Hypothalamus (tissue), 51 donors: ENCODE measurements around the gene ACYP1.
"Not testable (repeated sequence)": the region's sequence is repeated elsewhere in the genome, so short reads cannot be mapped to it uniquely, and the experiment has no call there.

Experiments
- DNase-seq, 51 donors: peaks; one replicate each; lab custom pipeline; 2025; lab: John Stamatoyannopoulos, UW

ACYP1 gene

DNA sequence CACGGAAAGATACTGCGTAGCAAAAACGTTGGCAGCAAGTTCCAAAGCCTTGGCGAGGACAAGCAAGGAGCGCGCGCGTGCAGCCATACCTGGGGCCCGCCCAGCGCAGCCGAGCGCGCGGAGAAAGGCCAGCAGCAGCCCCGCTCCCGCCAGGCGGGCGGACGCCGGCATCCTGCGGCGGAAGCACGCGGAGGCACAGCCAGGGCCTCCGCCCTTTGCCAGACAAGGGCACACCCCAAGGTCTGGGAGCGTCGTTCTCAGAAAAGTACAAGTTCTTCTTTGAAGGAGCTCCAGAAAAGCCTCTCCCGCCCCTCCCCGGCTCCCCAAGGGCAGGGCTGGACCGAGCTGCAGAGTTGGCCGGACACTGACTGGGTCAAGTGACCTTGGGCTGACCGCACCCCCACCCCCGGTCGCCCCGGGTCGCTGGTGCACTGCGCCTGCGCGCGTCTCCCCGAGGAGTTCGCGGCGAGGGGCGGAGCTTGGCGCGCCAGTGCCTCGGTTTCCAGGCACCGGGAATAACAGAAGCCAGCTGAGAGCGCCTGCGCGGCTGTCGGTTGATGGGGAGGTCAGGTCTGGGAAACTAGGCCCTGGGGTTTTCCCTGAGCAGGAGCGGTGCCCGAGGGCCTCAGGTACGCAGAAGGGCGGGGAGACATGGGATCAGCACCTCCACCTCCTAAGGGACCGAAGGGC lies 5.4 kb upstream of the ACYP1 start, which contains the start of gene ZC2HC1C:
ZC2HC1C (plus strand) TSS at position 521 of the 690 bp plus-strand sequence. CDS start 933 bp downstream, outside the sequence.
- DNase-seq = peak; percentile 71 to 98 (median 93)

DNA sequence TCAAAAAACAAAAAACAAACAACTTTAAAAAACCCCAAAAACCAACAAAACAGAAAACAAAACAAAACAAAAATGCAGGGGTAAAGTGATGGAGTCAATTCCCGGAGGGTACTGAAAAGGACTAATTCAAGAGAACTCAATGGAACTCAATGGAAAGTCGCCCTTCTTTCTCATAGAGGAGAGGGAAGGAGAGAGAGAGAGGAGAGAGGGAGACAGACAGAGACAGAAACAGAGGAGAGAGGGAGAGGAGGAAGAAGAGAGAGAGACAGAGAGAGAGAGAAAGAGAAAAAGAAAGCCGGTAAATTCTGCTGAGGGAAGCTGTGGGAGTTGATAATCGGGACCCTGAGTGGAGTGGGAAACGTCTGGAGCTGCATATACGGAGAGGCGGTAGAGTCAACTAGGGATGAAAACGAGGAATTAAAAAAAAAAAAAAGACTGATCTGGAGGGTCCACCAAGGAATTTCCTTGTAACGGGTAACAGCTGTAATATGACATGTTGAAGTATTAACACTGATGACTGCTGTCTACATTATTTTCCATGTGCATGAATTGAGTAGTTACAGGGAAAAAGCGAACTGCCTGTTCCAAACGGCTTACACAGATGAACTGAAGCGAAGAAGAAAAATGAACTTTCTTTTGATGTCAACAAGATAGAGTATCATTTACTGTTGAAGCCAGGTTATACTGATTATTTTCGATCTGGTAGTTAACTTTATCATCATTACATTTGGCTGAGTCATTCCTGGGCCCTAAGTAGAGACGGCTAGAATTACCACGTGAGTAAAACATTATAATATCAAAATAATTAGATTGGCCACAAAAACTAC lies 4.7 kb upstream of the ACYP1 start:
- DNase-seq = peak in 1 of 51 donors; percentile 73

DNA sequence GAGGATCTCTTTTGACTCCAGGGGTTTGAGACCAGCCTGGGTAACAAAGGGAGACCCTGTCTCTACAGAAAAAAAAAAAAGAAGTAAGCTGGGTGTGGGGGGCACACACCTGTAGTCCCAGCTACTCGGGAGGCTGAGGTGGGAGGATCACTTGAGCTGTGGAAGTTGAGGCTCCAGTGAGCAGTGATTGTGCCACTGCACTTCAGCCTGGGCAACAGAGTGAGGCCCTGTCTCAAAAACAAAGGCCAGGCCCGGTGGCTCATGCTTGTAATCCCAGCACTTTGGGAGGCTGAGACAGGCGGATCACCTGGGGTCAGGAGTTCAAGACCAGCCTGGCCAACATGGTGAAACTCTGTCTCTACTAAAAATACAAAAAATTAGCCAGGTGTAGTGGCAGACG lies 3.9 kb upstream of the ACYP1 start:
- not testable (repeated sequence) for DNase-seq

DNA sequence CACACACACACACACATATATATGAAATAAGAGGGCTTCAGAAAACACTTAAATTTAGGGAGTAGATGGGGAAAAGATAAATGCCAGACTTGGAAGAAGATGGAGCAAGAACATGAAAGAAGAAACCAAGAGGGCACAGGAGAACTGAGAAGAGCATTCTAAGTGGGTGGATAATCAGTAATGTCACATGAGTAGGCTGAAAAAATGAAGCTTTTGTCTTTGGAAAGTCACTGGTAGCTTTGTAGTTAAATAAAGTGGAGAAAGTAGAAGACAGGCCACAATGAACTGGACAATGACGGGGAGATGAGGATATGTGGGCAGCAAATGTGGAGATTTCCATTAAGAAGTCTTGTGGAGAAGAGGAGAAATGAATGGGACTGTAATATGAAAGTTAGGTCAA lies 3.4 kb upstream of the ACYP1 start:
- DNase-seq = no peak

DNA sequence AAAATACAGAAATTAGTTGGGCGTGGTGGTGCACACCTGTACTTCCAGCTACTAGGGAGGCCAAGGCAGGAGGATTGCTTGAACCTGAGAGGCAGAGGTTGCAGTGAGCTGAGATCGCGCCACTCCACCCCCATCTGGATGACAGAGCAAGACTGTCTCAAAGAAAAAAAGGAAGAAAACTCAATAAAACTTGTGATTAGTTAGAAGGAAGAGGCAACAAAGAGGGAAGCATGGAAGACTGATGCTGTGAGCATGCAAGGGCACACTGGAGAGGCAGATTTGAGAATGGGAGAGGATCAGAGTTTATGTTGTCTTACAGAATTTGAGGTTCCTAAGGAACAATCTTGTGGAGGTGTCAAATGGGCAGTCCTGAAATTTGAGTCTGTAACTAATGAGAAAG lies 2.9 kb upstream of the ACYP1 start:
- no peak for DNase-seq

DNA sequence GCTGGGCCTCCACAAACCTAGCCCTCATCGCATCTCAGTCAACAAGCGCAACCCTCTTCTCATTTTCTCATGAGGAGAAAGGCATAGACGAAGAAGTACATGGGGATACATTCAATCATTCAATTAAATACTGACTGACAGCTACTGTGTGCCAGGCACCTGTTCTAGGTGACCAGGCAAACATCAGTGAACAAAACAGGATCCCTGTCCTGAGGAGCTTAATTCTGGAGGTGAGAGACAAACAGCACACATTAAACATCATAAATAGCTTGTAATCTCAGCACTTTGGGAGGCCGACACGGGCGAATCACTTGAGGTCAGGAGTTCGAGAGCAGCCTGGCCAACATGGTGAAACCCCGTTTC lies 362 bp upstream of the ACYP1 start:
- DNase-seq = no peak

DNA sequence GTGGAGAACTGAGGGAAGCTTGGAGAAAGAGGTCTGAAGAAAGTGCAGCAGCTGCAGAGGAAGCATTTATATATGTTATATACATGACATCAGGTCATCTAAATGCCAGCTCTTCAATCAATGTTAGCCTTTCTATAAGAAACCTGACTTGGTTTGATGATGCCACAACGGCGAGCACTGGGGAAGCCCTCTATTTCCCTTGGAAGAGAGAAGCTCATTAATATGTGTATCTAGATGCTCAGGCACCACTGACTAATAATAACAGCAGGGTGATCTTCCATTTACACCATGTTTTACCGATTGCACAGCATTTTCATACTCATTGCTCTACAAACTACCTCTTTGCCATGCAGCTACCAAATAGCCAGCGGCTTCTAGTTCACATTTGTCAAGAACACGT lies 811 bp downstream of the ACYP1 start:
- DNase-seq = no peak

DNA sequence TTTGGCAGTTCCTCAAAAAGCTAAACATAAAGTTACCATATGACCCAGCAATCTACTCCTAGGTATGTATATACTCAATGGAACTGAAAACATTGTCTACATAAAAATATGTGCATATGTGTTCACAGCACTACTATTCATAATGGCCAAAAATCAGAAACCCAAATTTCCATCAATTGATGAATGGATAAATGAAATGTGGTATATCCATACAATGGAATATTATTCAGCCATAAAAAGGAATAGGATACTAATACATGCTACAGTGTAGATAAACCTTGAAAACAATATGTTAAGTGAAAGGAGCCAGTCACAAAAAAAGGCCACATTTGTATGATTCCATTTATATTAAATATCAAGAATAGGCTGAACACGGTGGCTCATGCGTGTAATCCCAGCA lies 3.4 kb downstream of the ACYP1 start:
- no peak for DNase-seq

DNA sequence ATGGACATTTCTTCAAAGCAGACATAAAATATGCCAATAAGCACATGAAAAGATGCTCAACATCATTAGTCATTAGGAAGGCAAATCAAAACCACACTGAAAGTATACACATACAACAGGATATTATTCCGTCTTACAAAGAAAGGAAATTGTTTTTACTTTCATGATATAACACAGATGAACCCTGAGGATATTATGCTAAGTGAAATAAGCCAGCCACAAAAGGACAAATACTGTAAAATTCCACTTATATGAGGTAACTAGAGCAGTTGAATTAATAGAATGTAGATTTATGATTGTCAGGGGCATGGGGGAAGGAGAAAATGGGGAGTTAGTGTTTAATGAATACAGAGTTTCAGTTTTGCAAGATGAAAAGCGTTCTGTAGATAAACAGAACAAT lies 4.2 kb downstream of the ACYP1 start:
- DNase-seq = no peak

DNA sequence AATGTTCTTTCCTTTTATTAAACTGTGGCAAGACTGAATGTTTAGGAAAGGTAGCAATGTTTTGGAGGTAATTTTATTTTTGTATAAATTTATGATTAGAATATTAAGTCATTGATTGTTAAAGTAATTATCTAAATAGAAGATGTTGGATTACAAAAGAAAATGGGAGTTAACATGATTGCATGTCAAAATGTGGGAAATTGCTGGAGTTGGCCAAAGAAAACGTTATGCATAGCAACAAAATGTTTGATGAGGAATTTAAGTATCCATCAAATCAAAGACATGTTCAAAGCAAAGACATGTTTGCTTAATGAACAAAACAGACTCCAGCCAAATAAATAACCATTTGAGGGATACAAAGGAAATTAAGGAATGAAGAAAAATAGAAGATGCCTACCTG lies 9.4 kb downstream of the ACYP1 start:
- no peak for DNase-seq

DNA sequence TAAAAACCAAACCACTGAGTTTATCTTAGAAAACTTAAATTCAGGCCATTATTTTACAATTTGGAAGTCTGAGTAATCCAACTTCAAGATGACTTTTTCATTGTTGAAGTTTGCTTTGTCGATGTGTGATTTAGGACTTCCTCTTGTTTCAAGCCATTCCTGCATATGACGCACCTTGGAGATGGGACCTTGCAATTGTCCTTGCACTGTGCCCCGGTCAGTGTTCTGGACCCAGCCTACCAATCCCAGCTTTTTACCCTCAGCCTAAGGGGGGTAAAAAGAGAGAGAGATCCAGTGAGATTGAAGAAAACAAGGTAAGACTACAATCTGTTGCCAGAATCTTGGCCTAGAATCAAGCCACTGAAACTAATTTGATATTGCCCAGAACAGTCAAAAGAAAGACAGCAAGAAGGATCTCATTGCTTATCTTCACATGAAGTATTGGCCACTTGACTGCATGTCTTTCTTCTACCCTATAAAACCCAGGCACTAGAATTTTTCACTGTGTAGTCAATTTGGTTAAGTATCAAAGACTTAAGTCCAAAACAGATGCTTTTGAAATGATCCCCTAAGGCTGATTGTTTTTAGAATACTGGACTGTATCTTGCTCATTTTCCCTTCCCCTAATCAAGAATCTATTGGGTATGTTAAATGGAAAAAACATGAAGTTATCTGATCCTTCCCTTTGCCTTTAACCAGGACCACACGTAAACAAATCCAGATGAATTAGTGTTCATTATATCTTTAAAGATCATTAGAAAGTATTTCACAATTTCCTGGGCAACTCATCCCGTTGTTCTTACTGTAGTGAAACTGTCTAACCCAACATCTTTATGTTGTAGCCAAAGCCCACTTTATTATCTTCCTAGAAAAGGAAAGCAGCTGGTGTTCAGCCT lies 10.2 kb downstream of the ACYP1 start:
- no peak for DNase-seq

DNA sequence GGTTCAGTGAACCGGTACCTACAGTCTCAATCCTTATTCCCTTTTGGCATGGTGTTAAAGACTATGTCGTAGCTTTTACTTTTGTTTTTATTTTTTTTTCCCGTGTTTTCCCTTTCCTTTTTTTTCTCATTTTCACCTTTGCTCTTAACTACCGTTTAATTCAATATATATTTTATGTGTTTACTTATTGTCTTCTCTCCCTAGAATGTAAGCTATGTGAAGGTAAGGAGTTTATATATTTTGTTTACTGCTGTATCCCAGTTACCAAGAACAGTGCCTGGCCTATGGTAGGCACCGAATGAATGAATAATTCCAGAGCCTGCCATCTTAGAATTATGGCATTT lies 12.3 kb downstream of the ACYP1 start:
- DNase-seq = no peak

DNA sequence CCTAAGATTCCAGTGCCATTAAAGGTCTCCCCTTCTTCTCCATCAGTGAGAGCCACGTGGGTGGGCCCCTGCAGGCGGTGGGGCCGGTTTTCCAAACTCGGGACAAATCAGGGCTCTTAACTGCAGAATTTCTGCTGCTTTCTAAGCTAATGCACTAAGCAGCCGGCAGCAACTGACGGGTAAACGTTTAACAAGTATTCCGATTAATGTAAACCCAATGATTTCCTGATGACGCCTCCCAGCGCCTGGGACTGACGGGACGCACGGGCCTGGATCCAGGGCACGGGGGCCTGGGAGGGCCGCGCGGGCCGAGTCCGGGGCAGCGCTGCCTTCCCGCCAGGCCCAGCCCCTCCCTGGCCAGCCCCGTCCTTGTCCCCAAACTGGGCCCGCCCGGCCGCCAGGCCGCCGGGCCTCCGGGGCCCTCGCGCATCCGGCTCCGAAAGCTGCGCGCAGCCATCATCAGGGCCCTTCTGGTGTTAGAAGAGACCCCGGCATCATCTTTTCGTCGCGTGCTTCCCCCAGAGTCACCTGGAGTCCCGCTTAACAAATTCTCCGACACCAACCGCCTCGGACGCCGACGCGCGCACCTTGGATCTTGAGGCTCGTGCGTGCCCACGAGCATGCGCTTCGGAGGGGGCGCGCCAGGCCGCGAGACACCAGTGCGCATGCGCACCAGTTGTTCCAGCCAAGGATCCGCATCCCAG lies 12.8 kb downstream of the ACYP1 start, which contains the start of gene MLH3:
MLH3 (minus strand) TSS at position 616 of the 704 bp plus-strand sequence. CDS start 1,812 bp downstream, outside the sequence.
- peak in 49 of 51 donors; percentile 18 to 89 (median 65) for DNase-seq

DNA sequence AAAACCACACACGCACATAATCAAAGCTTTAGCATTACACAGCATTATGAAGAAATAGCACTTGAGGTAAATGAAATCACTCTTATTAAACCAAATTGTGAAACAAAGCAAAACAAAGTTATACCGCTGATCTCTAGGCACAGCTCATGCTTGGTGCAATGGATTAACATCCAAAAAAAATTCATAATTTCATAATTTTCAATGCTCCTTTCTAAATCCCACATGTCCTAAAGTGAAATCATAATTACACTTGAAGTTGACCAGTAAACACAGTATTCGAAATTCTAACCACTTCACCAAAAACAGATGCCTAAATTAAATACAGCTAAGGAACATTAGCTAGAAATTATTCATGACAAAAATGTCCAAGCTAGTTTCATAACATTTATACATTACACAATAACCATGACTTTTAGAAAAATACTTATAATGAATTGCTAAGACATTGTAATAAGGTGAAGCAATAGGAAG lies 14.1 kb downstream of the ACYP1 start:
- no peak for DNase-seq

DNA sequence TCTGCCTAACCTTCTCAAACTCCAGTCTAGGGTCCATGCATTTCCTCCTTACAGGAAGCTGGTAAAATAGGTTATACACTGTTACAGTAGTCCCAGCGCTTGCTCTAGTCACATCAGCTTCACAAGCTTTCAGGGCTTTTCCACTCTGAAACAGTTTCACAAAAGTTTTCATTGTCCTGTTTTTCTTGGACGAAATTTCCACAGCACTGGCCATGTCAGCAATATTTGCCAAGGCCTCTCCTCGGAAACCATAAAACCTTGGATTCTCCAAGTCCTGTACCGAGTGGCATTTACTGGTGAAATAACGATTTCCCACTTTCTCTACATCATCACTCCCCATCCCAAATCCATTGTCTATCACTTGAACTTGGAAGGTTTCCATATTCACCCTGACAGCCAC lies 14.7 kb downstream of the ACYP1 start:
- peak in 7 of 51 donors; percentile 4 to 49 (median 12) for DNase-seq

DNA sequence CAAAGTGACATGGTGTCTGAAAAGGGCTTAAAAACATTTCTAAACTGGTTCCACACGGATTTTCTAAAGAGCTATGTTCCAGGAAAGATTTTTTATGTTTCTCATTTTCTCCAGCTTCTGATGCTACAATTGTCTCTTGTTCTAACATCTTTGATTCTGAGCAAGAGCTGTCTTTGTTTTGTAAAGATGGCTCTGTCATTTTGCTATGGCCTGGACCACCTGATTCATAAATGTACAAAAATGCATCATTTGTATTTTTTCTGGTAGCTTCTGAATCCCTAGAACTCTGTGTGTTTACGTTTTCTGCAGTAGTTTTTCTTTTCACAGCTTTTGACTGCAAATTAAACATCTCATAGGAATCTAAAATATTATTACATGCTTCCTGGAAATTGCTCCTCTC lies 15.7 kb downstream of the ACYP1 start:
- peak in 1 of 51 donors; percentile 48 for DNase-seq

DNA sequence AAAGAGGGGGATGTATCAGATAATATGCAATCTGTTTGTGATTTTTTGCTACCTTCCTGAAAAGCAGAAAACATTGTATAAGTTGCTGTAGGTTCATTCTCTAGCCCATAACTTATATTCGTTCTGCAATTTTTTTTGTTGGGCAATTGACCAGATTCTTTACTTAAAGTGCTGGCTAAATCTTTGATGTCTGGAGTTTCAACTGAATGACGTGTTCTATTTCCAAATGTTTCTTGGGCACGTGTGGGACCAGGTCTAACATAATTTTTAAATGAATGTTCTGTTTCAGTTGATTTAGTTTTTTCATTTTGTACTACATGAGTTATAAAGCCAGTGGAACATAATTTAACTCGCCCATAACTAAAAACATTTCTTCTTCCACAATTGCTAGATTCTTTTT lies 16.3 kb downstream of the ACYP1 start:
- DNase-seq = no peak

DNA sequence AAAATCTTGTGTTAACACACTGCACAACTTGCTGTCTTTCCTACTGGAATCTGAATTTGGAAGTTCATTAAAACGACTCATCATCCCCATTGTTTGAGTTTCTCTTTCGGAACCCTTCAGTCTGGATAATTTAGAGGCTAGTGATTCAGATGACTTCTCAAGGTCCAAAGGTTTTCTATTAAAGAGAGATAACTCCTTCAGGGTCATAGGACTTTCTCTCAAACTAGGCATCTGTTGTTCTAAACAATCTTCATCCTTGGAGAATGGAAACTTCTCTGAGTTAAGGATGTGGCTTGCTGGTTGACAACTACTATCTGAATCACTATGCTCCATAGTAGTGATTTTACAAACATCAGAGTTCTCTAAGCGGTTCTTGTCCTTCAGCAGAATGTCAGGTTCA lies 16.9 kb downstream of the ACYP1 start:
- DNase-seq = no peak

DNA sequence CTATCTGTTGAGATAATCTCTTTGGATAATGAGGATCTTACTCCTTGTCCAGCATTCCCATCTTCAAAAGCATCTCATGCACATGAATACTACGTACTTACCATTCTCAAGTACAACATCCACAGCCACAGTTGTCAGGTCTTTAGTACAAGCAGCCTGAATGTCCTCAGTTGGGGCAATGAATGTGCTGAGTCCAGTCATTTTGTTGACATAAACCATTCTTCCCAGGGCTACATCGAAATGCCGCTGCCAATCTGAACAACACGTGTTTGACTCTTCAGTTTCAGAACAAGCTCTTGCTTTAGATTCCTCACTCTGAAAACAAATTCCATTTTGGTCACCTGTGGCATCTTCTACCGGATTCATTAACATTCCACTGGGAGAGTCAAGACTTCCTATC lies 17.5 kb downstream of the ACYP1 start:
- DNase-seq = no peak

DNA sequence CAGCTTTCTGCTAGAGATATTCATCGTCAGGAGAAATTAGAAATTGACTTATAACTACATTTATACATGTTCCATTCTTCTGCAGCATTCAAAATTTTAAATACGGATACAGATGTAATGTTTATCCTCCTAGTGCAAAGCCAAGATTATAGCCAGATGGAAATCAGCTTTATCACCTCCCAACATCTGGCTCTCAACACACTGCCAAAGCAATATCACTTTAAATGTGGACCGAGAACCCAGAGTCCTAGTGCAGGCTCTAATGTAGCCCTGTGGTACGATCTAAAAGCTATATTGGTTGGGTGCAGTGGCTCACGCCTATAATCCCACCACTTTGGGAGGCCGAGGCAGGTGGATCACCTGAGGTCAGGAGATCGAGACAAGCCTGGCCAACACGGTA lies 19.1 kb downstream of the ACYP1 start:
- DNase-seq = no peak
